Hepatocyte (in vitro differentiated cells): ENCODE results near the gene HOXC11.

Experiments used
- CTCF ChIP-seq: fragments of 200-600 bp; sonication (generic); IDR thresholded peaks from 2 replicates; pipeline ENCODE4 v1.5.1; 2016; ENCODE audit warnings: antibody characterized with exemption, mild to moderate bottlenecking; ENCODE audit not compliant: poor library complexity
- EZH2 ChIP-seq: fragments of 200-600 bp; sonication (generic); IDR thresholded peaks from 2 replicates; pipeline ENCODE4 v1.6.1; 2016; ENCODE audit warnings: antibody characterized with exemption, mild to moderate bottlenecking, borderline replicate concordance
- EZH2phosphoT487 ChIP-seq: fragments of 200-600 bp; sonication (generic); IDR thresholded peaks from one replicate; pipeline ENCODE4 v1.6.1; 2018; ENCODE audit warnings: antibody characterized with exemption, mild to moderate bottlenecking, low read depth, moderate library complexity; ENCODE audit not compliant: unreplicated experiment, severe bottlenecking

- peak; percentile 70 for TF ChIP-seq CTCF
- no peak for TF ChIP-seq EZH2
- no peak for TF ChIP-seq EZH2phosphoT487
Observed at GRCh38 chr12:53984901-53985691, 12.2 kb downstream of the HOXC11 start, which contains the start of gene HOXC10.
